PC-9 (cell line): ENCODE measurements around the gene SCG2.

ENCODE experiments used
- CTCF ChIP-seq: fragments of 200-600 bp; sonication (generic); conservative IDR thresholded peaks from 2 replicates; pipeline ENCODE4 v1.6.1; 2017; ENCODE audit warnings: mixed run types, antibody characterized with exemption, mild to moderate bottlenecking, moderate library complexity
- EZH2 ChIP-seq: fragments of 200-600 bp; sonication (generic); IDR thresholded peaks from 2 replicates; pipeline ENCODE4 v1.8.0; 2017; ENCODE audit warnings: antibody characterized with exemption, low read depth

- TF ChIP-seq CTCF, result no peak
- no peak for TF ChIP-seq EZH2
Measured at GRCh38 chr2:223585666-223586065, 16.5 kb downstream of the SCG2 start.
